22Rv1 (cell line): ENCODE measurements around the gene GPER1.
"Not testable (repeated sequence)": the region's sequence is repeated elsewhere in the genome, so short reads cannot be mapped to it uniquely, and the experiment has no call there.

Source experiments
- H3K27ac ChIP-seq: fragments of 450-650 bp; 2 replicates; pipeline ENCODE4 v1.5.1; 2017
- CTCF ChIP-seq: fragments of 450-650 bp; IDR thresholded peaks from 2 replicates; pipeline ENCODE4 v1.5.1; 2017; ENCODE audit warnings: mild to moderate bottlenecking
- ZFX ChIP-seq: fragments of 450-650 bp; IDR thresholded peaks from 2 replicates; pipeline ENCODE4 v1.6.1; 2017; ENCODE audit warnings: antibody characterized with exemption, borderline replicate concordance

The GPER1 gene

GRCh38 chr7:1073142-1073977, 14.6 kb upstream of the GPER1 start:
- TF ChIP-seq ZFX (no peak), CTCF (no peak)
- H3K27ac ChIP-seq = no peak overlapping the region

GRCh38 chr7:1074018-1074417, 13.9 kb upstream of the GPER1 start:
- not testable (repeated sequence) for H3K27ac ChIP-seq

GRCh38 chr7:1074593-1075431, 13.1 kb upstream of the GPER1 start:
- no peak overlapping the region for H3K27ac ChIP-seq

GRCh38 chr7:1076184-1077072, 11.5 kb upstream of the GPER1 start:
- no peak for TF ChIP-seq CTCF
- TF ChIP-seq ZFX = no peak
- H3K27ac ChIP-seq = no peak overlapping the region

More at GRCh38 chr7:1074593-1075431, 13.1 kb upstream of the GPER1 start:
- TF ChIP-seq ZFX (no peak), CTCF (no peak)

- TF ChIP-seq CTCF = no peak
- TF ChIP-seq ZFX = no peak
- no peak overlapping the region for H3K27ac ChIP-seq
Observed at GRCh38 chr7:1078519-1078918, 9.4 kb upstream of the GPER1 start.

GRCh38 chr7:1078985-1079384, 8.9 kb upstream of the GPER1 start:
- no peak overlapping the region for H3K27ac ChIP-seq

More at GRCh38 chr7:1078985-1079384, 8.9 kb upstream of the GPER1 start:
- TF ChIP-seq ZFX (no peak), CTCF (no peak)
